Stimulated activated naive CD4-positive, alpha-beta T cell treated with Interleukin-2 at 50 U/mL for 16 hours (primary cell): Measurements from ENCODE around the gene RCAN2.
"Not testable (repeated sequence)": the region's sequence is repeated elsewhere in the genome, so short reads cannot be mapped to it uniquely, and the experiment has no call there.

Source experiments
- DNase-seq: peaks from one replicate; lab custom pipeline; 2025; lab: John Stamatoyannopoulos, UW

Gene RCAN2

DNA sequence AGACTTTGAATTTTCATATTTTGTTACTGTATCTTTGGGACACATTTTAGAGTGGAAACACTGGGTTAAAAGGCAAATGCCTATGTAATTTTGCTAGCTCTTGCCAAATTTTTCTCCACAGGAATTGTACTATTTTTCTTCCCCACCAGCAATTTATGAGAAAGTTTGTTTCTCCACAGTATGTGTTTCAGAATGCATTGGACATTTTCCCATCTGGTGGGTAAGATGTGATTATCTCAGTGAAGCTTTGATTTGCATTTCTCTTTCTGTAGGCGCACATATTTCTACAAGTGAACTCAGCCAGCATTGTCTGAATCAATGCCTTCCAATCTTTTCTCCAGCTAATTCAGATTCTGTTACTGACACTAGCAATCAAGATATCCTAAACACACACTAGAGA lies 157.8 kb downstream of the RCAN2 start:
- DNase-seq, result no peak

DNA sequence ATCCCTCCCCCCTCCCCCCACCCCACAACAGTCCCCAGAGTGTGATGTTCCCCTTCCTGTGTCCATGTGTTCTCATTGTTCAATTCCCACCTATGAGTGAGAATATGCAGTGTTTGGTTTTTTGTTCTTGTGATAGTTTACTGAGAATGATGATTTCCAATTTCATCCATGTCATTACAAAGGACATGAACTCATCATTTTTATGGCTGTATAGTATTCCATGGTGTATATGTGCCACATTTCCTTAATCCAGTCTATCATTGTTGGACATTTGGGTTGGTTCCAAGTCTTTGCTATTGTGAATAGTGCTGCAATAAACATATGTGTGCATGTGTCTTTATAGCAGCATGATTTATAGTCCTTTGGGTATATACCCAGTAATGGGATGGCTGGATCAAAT lies 158.8 kb downstream of the RCAN2 start:
- not testable (repeated sequence) for DNase-seq

DNA sequence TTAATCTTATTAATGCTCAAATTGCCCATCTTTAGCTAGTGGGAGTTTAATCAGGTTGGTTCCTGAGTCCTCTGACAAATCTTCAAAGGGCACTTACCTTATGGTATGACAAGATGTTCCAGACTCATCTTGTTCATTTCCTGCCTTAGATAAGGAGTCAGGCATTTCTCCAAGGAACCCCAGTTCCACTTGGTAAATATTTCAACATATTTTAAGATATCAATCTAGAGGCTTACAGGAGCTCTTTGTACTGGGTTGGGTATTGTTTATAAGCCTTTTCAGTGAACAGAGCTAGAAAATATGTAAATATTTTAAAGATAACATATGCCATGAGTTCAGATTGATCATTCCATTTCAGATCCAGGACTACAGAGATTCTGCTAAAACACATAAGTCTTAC lies 159.8 kb downstream of the RCAN2 start:
- DNase-seq, result no peak

DNA sequence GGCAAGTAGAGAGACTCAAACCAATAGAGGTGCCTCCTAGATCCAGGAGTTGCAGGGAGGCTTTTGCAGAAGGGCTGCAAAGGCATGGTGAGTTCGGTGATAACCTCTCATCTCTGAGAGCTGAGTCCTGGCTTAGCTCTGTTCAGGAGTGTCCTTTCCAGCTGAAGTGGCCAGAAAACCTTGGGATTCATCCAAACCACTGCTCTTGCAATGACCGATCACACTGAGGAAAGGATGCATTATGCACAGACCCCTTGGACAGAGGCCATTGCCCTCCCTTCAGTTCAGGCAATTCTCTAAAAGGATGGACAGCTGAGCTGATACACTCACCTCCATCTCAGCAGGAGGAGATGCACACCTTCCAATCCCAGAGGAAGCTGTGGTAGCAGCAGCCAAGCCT lies 161.7 kb downstream of the RCAN2 start:
- DNase-seq, result no peak

DNA sequence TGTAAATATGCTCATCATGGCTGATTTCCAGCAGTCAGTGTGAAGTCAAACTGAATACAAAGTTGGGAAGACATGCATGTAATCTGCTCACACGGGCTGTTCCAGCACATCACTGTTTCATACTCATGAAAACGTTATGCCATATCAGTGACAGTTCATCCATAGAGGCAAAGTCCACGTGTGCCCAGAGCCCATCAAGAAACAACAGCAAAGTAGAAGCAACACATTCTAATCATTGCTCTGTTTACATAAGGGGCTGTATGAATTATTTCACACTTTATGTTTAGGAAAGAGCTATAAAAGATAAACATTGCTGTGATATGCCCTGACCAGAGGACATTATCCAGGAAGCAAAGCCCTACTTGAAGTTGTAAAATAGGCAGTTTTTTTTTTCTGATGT lies 163.5 kb downstream of the RCAN2 start:
- no peak for DNase-seq

DNA sequence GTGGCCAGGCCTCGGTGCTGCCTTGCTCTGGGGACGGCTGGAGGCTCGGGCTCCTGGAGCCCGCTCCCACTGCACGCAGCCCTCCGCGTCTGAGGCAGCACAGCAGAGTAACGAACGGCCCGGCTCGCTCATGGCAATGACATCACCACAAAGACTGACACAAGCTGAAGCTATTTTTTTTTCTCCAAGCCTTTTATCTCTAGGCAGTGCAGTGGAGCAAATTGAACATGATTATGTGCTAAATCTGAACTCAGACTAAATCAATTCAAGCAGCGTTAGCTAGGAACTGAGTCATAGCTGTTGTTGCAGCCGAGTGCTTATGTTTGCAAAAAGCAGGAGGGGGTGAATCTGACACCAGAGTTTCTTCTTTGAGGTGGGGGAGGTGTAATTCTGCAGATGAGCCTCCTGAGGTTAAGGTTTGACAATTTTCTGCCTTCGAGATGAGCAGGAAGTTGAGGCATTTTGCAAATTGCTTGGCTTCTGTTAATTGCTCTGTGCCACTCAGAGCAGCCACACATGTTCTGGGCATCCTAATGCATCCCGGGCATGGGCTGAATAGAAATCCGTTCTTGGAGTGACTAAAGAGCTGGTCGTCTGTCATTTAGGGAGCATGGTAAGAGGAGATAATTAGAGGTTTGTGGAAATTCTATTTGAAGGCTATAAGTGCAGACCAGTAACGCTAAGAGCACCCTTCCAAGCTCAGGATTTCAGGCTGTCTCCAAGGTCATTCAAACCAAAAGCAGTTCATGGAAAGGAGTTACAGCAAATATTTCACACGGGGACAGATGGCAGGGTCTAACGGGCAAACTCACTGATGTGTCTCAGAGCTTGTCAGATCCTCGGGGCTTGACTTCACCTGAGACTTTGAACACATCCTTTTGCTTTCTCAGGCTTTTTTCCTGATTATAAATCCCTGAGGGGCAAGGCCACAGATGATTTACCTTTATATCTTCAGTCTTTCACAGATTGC lies 165.4 kb downstream of the RCAN2 start:
- DNase-seq, result no peak

- no peak for DNase-seq
Observed at GRCh38 chr6:46324706-46325105, 166.5 kb downstream of the RCAN2 start.

GRCh38 chr6:46323966-46324622 lies 167.2 kb downstream of the RCAN2 start:
- DNase-seq, result no peak

GRCh38 chr6:46323312-46323965 lies 167.8 kb downstream of the RCAN2 start:
- no peak for DNase-seq

DNA sequence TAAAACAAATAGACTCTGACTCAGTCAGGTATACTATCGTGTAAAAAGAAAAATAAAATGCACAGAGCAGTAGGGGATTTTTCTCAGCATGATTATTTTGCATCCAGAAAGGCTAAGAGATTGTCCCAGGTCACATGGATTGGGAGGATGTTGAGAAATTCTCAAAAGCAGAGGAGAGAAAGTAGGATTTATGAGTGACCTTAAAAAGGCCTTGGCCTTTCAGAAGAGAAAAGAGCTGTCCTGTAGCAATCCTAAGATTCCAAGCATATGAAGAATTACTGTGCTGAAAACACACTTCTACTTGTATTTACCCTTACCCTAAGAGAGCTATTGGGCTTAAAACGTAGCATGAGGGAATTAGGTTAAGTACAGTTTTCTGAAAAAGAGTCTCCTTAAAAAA lies 170.7 kb downstream of the RCAN2 start:
- no peak for DNase-seq

- DNase-seq, result no peak
Observed at GRCh38 chr6:46315589-46315988, 175.7 kb downstream of the RCAN2 start.

DNA sequence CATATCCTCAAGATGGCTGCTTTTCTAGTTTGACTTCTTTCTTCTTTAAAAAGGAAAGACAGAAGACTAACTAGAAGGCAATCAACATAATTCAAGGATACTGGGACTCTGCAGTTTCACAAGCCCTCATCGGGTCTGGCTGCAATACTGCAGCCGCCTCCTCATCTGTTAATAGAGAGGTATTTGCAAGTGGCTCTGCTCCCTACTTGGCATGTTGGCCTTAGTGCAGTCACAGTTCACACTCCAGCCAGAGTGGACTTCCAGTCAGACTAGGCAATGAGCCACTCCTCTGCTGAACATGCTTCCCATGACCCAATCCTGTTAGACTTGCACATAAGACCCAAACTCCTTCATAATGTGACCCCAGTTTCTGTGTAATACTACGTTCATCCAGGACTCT lies 178.6 kb downstream of the RCAN2 start:
- DNase-seq, result no peak

GRCh38 chr6:46310196-46310595 lies 181.1 kb downstream of the RCAN2 start:
- DNase-seq, result no peak

DNA sequence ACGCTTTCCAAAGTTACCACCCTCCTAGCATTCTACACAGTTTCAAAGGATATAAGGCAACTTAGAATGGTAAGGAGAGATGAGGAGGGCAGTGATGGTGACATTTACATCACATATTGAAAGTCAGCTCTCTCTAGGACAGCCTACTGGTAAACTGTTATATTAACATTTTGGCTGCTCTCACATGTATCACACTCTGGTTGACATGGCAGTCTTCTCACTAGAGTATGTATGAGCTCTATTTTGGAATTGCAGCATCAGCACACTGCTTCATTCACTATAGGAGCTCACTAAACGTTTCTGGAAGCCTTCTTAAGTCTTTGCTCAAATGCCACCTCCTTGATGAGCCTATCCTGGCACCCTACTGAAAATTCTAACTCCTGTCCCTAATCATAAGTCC lies 184.8 kb downstream of the RCAN2 start:
- DNase-seq, result no peak

DNA sequence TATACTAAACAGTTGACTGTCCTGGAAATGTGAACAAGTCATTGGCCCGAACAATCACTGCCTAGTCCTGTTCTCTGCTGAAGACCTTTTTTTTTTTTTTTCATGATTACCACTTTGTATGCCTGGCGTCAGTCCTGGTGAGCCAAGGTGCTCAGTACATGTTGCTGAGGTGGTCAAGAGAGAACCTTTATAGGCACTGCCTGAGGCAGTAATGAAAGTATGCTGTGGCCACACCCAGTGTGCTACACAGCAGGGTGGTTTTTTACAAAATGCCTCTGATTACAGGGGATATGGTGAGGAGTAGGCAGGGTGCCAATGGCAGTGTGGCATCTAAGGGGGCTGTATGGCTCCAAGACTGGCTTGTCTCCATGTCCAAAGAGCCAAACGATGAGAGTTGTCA lies 185.4 kb downstream of the RCAN2 start:
- DNase-seq, result no peak

GRCh38 chr6:46305236-46305635 lies 186.0 kb downstream of the RCAN2 start:
- DNase-seq, result no peak

DNA sequence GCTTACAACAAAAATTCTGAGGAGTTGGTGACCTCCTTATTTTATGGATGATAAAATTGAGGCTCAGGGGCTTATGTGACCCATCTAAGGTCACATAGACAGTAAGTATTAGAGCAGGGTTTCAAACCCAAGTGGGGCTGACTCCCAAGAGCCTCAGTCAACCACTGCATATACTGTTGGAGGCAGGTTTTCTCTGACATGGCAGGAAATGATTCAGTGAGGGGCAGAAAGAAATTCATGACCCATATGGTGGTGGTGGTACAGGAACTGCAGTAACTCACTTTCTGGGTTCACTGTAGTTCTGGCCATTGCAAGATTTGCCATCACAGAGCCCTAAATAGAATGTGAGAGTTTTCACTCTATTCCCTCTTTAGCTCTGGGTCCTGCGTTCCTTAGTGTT lies 188.4 kb downstream of the RCAN2 start:
- no peak for DNase-seq

DNA sequence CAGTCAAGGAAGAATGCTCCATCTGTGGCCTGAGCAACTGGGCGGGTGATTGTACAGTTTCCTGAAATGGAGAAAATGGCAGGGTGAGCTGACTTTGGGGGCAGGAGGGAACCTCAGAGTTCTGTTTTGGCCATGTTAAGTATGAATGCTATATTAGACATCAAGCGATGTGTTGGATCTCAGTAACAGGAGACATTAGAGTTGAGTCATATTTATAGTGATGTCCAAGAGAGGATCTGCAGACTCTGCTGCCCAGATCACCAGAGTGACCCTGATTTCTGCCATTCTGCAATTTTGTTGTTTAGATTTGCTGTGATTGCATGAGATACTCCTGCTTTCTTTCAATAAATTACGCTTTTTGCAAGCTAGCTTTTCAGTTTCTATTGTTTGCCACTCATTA lies 189.1 kb downstream of the RCAN2 start:
- no peak for DNase-seq

DNA sequence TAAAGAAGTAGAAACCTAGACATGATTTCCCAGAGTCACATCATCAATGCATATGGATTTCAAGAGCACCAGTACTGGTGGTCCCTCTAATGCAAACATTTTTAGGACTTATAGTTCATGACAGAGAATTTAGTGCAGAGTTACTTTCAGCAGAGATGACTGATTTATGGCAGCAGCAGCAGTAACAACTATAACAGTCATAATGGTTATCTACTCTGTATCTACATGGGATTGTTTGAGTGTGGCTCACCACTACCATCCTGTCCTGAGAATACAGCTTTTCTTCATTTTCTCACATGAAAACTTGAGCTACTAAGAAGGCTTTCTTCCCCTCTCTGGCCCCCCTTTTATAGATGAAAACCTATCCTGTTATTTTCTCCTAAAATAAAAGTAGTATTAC lies 192.0 kb downstream of the RCAN2 start:
- DNase-seq, result no peak

DNA sequence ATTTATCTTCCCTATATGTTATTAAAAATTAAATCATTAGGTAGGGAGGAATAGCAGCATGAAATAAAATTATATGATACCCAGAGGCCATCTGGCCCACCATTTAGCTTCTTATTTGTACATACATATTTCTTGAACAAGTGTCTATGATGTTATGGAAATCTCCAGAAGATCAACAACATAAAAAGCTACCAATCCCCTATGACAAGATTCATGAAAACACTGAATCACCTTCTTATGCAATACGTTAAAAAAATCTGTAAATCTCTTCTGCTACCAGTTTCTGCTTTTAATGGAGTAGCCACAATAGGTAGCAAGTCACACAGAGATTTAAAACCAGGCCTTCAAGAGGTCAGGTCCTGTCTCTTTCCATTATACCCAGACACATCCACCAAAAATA lies 194.7 kb downstream of the RCAN2 start:
- no peak for DNase-seq

GRCh38 chr6:46293641-46294316 lies 197.5 kb downstream of the RCAN2 start:
- DNase-seq, result no peak

GRCh38 chr6:46291880-46292279 lies 199.4 kb downstream of the RCAN2 start:
- no peak for DNase-seq
